Uterus (tissue), 4 donors: ENCODE results near the gene PDCL3. TPM values are rescaled to one million over a fixed set of nuclear protein-coding genes. Genes with fewer than 3 reads are reported as not detected.

Experiments used
- DNase-seq, 2 donors: peaks; one replicate each; pipeline ENCODE4 v3.0.0-alpha.2; 2019 to 2020
- H3K27ac ChIP-seq, 2 donors: fragments of 200-600 bp; sonication (generic); 1 replicate in 1 of 2; 2 replicates in 1 of 2; pipeline ENCODE4 v1.5.1; 2016 to 2018
- H3K27me3 ChIP-seq, 2 donors: fragments of 200-600 bp; sonication (generic); one replicate each; pipeline ENCODE4 v1.5.1; 2018 to 2019; ENCODE audit warnings: control low read depth in 1 of 2
- H3K36me3 ChIP-seq, 2 donors: fragments of 200-600 bp; sonication (generic); one replicate each; pipeline ENCODE4 v1.5.1; 2019; ENCODE audit warnings: control low read depth in 1 of 2
- H3K4me1 ChIP-seq, 2 donors: fragments of 200-600 bp; sonication (generic); one replicate each; pipeline ENCODE4 v1.5.1; 2018 to 2019; ENCODE audit warnings: control low read depth in 1 of 2
- H3K4me3 ChIP-seq, 2 donors: fragments of 200-600 bp; sonication (generic); 1 replicate in 1 of 2; 2 replicates in 1 of 2; pipeline ENCODE4 v1.5.1; 2018 to 2019; ENCODE audit warnings: mild to moderate bottlenecking in 1 of 2
- H3K9me3 ChIP-seq, 2 donors: fragments of 200-600 bp; sonication (generic); one replicate each; pipeline ENCODE4 v1.5.1; 2019; ENCODE audit warnings: control low read depth in 1 of 2
- POLR2A ChIP-seq, 2 donors: fragments of 450-650 bp; IDR thresholded peaks; one replicate each; pipeline ENCODE4 v1.6.1; 2016; ENCODE audit warnings: antibody characterized with exemption in 2 of 2, mild to moderate bottlenecking in 1 of 2, moderate library complexity in 1 of 2
- intact Hi-C: fragments of 100-400 bp; cut with DNase I; formaldehyde crosslinking; loops from one replicate; pipeline ENCODE4 v1.15.1; 2023; ENCODE audit warnings: low total_unique reads
- total RNA-seq, 4 donors: library from RNA; depleted of rRNA in 3 of 4; stranded (reverse); fragments of >200 nt in 3 of 4; gene quantifications; one replicate each; pipeline versions ENCODE4 v1.1.0 to v1.2.4, GENCODE V29; 2014 to 2023
- TF ChIP-seq, protein P1 (sequence below), 4 experiments: fragments of 200-600 bp in 2 of 4; fragments of 450-650 bp in 2 of 4; sonication (generic) in 2 of 4; IDR thresholded peaks; one replicate each; pipeline ENCODE4 v1.5.1; 2016 to 2019; ENCODE audit warnings: antibody characterized with exemption in 4 of 4, mild to moderate bottlenecking in 2 of 4, moderate library complexity in 1 of 4
- donor health status: DM: yes; HTN: yes; CAD: no.

PDCL3 gene
- total RNA-seq, 4 donors from 2014 or later: 3.8 to 24.1 (median 14.9) TPM

DNA sequence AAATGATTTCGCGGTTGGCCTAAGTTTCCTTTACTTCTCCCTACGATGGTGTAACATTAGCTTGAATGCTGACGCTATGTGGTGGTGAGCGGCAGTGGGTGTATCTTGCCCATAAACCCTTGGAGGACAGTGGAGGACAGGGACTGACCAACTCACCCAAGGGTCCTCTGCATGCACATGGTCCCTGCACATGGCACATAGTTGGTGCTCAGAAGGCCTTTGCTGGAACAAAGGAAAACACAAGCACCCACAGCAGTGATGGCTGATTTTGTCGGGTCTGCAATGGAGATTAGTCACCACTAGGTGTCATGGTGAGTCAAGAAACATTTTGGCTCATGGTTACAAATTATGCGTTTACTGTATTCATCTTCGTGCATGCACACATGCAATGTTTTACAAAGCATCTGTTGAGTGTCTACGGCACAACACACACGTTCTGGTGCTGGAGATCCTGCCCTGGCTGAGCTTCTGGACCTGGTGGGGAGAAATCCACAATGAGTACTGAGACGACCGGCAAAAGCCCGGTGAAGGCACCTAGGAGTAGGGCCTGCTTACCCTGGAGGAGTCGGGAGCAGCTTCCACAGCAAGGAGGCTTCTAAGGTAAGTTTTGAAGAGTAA is 44.0 kb downstream of the PDCL3 start:
- no peak overlapping the region for H3K27ac ChIP-seq
- intact Hi-C loops: no loop called here
- no peaks in the 10 kb centered on the region for H3K4me1 ChIP-seq
- no peak overlapping the region for H3K4me3 ChIP-seq
- H3K9me3 ChIP-seq: no peaks in the 10 kb centered on the region
- H3K36me3 ChIP-seq: no peaks in the 10 kb centered on the region
- no peak for DNase-seq
- H3K27me3 ChIP-seq: no peaks in the 10 kb centered on the region
- TF ChIP-seq, protein P1, sequence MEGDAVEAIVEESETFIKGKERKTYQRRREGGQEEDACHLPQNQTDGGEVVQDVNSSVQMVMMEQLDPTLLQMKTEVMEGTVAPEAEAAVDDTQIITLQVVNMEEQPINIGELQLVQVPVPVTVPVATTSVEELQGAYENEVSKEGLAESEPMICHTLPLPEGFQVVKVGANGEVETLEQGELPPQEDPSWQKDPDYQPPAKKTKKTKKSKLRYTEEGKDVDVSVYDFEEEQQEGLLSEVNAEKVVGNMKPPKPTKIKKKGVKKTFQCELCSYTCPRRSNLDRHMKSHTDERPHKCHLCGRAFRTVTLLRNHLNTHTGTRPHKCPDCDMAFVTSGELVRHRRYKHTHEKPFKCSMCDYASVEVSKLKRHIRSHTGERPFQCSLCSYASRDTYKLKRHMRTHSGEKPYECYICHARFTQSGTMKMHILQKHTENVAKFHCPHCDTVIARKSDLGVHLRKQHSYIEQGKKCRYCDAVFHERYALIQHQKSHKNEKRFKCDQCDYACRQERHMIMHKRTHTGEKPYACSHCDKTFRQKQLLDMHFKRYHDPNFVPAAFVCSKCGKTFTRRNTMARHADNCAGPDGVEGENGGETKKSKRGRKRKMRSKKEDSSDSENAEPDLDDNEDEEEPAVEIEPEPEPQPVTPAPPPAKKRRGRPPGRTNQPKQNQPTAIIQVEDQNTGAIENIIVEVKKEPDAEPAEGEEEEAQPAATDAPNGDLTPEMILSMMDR (IDR thresholded peaks at IDR 0.05): peak; percentile 61 to 80 (median 75)
- TF ChIP-seq POLR2A (IDR thresholded peaks at IDR 0.05): no peak

DNA sequence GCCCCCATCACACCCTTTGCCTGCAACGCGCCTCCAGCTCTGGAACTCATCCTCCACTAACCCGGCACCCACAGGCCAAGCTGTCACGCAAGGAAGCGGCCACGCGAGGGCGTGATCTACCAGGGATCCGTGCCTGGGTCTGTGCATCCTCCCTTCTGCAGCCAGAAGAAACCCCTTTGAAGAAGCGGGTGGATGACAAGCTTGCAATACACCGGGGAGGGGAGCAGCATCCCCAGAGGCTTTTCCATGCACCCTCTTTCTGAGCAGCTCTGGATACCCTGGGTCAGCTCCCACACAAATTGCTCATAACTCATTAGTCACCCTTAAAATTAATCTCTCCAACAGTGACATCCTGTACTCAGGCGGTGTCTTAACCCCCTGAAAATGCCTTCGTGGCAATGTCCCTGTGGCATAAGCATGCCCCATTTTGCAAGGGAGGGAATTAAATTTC is 47.6 kb downstream of the PDCL3 start:
- no peak overlapping the region for H3K4me3 ChIP-seq
- TF ChIP-seq, protein P1 (IDR thresholded peaks at IDR 0.05): peak; percentile 53 to 70 (median 64)
- no peak for TF ChIP-seq POLR2A (IDR thresholded peaks at IDR 0.05)
- H3K36me3 ChIP-seq: no peaks in the 10 kb centered on the region
- H3K27ac ChIP-seq: no peak overlapping the region
- H3K27me3 ChIP-seq: no peaks in the 10 kb centered on the region
- DNase-seq: peak; percentile 56 to 77
- no peaks in the 10 kb centered on the region for H3K9me3 ChIP-seq
- no peaks in the 10 kb centered on the region for H3K4me1 ChIP-seq
- intact Hi-C loops: loop anchor here (2.0 kb wide), 1 partner anchor 372 kb away; no protein-coding TSS in a partner anchor

DNA sequence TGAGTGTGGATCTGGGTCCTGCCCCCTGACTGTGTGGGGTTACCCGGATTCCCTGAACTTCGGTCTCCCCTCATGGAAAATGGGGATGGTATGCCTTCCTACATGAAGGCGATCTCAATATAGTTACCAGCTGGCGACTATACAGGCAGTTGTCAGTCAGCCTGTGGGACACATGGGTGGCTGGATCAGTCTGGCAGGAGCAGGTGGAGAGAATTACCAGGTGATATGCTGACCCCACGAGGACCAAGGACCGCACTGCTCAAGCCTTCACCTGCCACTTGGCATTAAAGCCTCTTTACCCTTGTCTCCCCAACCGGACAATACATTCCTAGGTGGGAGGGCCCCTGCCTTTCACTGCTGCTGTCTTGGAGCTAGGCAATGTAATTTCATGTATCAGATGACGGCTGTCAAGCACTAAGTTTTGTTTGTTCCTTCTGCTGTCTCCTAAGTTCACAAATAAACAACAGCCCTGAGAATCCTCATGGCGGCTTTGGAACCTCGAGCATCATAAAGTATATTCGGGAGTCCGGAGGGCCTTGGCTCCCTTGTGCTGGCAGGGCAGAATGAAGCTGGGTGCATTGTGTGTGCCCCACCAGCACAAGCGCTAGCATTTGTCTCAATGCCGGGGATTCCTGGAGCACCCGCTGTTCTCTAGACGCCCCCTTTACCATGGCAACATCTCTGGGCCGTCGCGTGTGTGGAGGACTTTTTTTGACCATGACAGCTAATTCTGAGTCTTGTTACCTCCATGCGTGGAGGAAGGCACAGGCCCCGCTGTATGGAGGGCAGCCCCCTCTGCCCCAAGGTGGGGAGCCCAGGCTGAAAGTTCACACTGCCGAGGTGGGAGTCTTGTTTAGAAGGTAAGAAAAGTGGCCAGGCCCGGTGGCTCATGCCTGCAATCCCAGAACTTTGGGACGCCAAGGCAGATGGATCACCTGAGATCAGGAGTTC is 48.6 kb downstream of the PDCL3 start:
- no peak for DNase-seq
- intact Hi-C loops: loop anchor here (2.0 kb wide), 1 partner anchor 371 kb away; no protein-coding TSS in a partner anchor
- no peak overlapping the region for H3K4me3 ChIP-seq
- H3K4me1 ChIP-seq: no peaks in the 10 kb centered on the region
- H3K36me3 ChIP-seq: no peaks in the 10 kb centered on the region
- no peaks in the 10 kb centered on the region for H3K27me3 ChIP-seq
- no peak overlapping the region for H3K27ac ChIP-seq
- no peaks in the 10 kb centered on the region for H3K9me3 ChIP-seq
- no peak for TF ChIP-seq POLR2A (IDR thresholded peaks at IDR 0.05)

DNA sequence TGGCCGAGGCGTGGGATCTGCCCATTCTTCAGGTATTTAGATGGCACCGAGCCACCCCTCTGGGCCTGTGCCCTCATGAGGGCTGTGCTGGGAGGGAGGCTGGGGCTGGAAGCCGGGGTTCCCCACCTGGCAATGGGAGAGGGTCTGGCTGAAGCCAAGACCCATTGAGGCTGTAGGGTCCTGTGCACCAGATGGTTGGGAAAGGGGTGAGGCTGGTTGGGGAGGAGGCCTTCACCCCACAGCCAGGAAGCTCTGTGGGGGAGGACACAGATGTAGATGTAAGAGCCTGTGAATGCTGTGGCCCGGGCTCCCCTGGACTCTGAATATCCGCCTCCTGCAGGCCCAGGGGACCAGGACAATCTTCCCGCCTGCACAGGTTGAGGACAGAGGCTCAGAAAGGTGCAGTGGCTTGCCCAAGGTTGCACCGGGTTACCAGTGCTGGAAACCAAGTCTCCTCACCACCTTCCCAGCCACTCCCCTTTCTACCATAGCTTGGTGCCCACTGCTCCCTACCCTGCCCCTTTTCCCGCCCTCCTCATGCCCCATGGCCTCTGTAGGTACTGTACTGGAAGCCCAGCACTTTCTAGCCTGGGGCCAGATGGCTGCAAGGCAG is 49.7 kb downstream of the PDCL3 start:
- no peak for DNase-seq
- intact Hi-C loops: no loop called here
- H3K4me3 ChIP-seq: no peak overlapping the region
- H3K4me1 ChIP-seq: no peaks in the 10 kb centered on the region
- H3K27me3 ChIP-seq: no peaks in the 10 kb centered on the region
- H3K9me3 ChIP-seq: no peaks in the 10 kb centered on the region
- TF ChIP-seq POLR2A (IDR thresholded peaks at IDR 0.05): no peak
- TF ChIP-seq, protein P1 (IDR thresholded peaks at IDR 0.05): no peak
- no peaks in the 10 kb centered on the region for H3K36me3 ChIP-seq
- H3K27ac ChIP-seq: no peak overlapping the region

DNA sequence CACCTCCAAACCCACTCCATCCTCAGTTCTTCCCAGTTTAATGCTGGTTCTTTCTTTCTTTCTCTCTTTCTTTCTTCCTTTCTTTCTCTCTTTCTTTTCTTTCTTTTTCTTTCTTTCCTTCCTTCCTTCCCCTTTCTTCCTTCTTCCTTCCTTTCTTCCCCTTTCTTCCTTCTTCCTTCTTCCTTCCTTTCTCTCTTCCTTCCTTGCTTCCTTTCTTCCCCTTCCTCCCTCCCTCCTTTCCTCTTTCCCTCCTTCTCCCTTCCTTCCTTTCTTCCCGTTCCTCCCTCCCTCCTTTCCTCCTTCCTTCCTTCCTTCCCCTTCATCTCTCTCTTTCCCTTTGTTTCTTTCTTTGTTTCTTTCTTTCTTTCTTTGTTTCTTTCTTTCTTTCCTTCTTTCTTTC is 50.9 kb downstream of the PDCL3 start:
- H3K27me3 ChIP-seq: no peaks in the 10 kb centered on the region
- no peaks in the 10 kb centered on the region for H3K9me3 ChIP-seq
- TF ChIP-seq POLR2A (IDR thresholded peaks at IDR 0.05): no peak
- TF ChIP-seq, protein P1 (IDR thresholded peaks at IDR 0.05): no peak
- no peak overlapping the region for H3K4me3 ChIP-seq
- H3K36me3 ChIP-seq: no peaks in the 10 kb centered on the region
- DNase-seq: no peak
- no peaks in the 10 kb centered on the region for H3K4me1 ChIP-seq
- intact Hi-C loops: no loop called here
- H3K27ac ChIP-seq: no peak overlapping the region
